Measurements from ENCODE around the gene MYRIP. TPM values are rescaled to one million over a fixed set of nuclear protein-coding genes. Genes with fewer than 3 reads are reported as not detected.

MYRIP gene
- total and polyA plus RNA-seq, 10 of the 15 experiments (the other 5 are each of a cell fraction or from before 2014, with no cell fraction given): 0.03 to 0.08 (median 0.04) TPM; not detected in 6

GRCh38 chr3:40187945-40188344 is 378.5 kb downstream of the MYRIP start (continued):
- TF ChIP-seq, protein P1, sequence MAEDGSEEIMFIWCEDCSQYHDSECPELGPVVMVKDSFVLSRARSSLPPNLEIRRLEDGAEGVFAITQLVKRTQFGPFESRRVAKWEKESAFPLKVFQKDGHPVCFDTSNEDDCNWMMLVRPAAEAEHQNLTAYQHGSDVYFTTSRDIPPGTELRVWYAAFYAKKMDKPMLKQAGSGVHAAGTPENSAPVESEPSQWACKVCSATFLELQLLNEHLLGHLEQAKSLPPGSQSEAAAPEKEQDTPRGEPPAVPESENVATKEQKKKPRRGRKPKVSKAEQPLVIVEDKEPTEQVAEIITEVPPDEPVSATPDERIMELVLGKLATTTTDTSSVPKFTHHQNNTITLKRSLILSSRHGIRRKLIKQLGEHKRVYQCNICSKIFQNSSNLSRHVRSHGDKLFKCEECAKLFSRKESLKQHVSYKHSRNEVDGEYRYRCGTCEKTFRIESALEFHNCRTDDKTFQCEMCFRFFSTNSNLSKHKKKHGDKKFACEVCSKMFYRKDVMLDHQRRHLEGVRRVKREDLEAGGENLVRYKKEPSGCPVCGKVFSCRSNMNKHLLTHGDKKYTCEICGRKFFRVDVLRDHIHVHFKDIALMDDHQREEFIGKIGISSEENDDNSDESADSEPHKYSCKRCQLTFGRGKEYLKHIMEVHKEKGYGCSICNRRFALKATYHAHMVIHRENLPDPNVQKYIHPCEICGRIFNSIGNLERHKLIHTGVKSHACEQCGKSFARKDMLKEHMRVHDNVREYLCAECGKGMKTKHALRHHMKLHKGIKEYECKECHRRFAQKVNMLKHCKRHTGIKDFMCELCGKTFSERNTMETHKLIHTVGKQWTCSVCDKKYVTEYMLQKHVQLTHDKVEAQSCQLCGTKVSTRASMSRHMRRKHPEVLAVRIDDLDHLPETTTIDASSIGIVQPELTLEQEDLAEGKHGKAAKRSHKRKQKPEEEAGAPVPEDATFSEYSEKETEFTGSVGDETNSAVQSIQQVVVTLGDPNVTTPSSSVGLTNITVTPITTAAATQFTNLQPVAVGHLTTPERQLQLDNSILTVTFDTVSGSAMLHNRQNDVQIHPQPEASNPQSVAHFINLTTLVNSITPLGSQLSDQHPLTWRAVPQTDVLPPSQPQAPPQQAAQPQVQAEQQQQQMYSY (CRISPR knock-in tag; IDR thresholded peaks at IDR 0.05): no peak
- TF ChIP-seq EP300 (IDR thresholded peaks at IDR 0.05; ENCODE audit: borderline replicate concordance in 1 of 2, control insufficient read depth in 1 of 2, low read depth in 2 of 2, low read length in 2 of 2): peak in 1 of 2 experiments; percentile 82; a peak in 1 of 4 replicates
- TF ChIP-seq SKIL (IDR thresholded peaks at IDR 0.05; ENCODE audit: low read depth, poor library complexity, severe bottlenecking): peak; percentile 30
- TF ChIP-seq RELB (IDR thresholded peaks at IDR 0.05; ENCODE audit: low read depth): peak; percentile 68
- 0 out of 2 replicates have a peak, but pooled peaks have one; percentile 31 for TF ChIP-seq TCF12 (IDR thresholded peaks at IDR 0.05; ENCODE audit: low read depth, low read length)
- peak; percentile 63 to 69; a peak in 2 of 4 replicates for TF ChIP-seq IKZF2 (IDR thresholded peaks at IDR 0.05)
- no peak for TF ChIP-seq CHD2 (IDR thresholded peaks at IDR 0.05; ENCODE audit: borderline replicate concordance, low read depth, low read length)
- TF ChIP-seq CREM (IDR thresholded peaks at IDR 0.05; ENCODE audit: low read depth): peak; percentile 44; the same call in 1 of the 2 replicates
- peak; percentile 49; the same call in 1 of the 2 replicates for TF ChIP-seq PKNOX1 (IDR thresholded peaks at IDR 0.05)
- TF ChIP-seq ETV6 (conservative IDR thresholded peaks at IDR 0.05 in 1 of 2, IDR thresholded peaks at IDR 0.05 in 1 of 2; ENCODE audit: borderline replicate concordance in 1 of 2, low read depth in 1 of 2): 0 out of 4 replicates have a peak, but pooled peaks of 1 of the 2 experiments have one; percentile 25
- peak; percentile 63 for TF ChIP-seq IKZF1 (conservative IDR thresholded peaks at IDR 0.05)
- TF ChIP-seq NBN (IDR thresholded peaks at IDR 0.05): no peak
- TF ChIP-seq GABPA (IDR thresholded peaks at IDR 0.05; ENCODE audit: low read depth): 0 out of 2 replicates have a peak, but pooled peaks have one; percentile 25
- no peak for TF ChIP-seq CUX1 (IDR thresholded peaks at IDR 0.05; ENCODE audit: insufficient replicate concordance, low read depth, low read length)
- TF ChIP-seq NFYB (IDR thresholded peaks at IDR 0.05; ENCODE audit: insufficient read depth, low read depth, low read length): no peak

Measured in GM12878 (cell line).